Activated CD4-positive, alpha-beta T cell treated with anti-CD3 and anti-CD28 coated beads for 48 hours (primary cell): ENCODE results near the gene TCP11.

ENCODE experiments used
- DNase-seq: peaks from one replicate; pipeline ENCODE4 v3.0.0-alpha.2; 2020

The TCP11 gene

GRCh38 chr6:35141007-35141655 is at the start of gene TCP11:
TSS of gene TCP11 (minus strand) at chr6:35141339. CDS start at chr6:35140870, 469 bp downstream.
- peak; percentile 37 for DNase-seq

GRCh38 chr6:35190306-35190705 is 49.2 kb upstream of the TCP11 start:
- DNase-seq = no peak

GRCh38 chr6:35188886-35189285 is 47.7 kb upstream of the TCP11 start:
- DNase-seq = no peak

GRCh38 chr6:35186571-35186970 is 45.4 kb upstream of the TCP11 start:
- DNase-seq = no peak

- no peak for DNase-seq
Measured at GRCh38 chr6:35185971-35186370, 44.8 kb upstream of the TCP11 start.

- DNase-seq = no peak
Measured at GRCh38 chr6:35185302-35185681, 44.2 kb upstream of the TCP11 start.

GRCh38 chr6:35184580-35185301 is 43.6 kb upstream of the TCP11 start:
- DNase-seq = no peak

GRCh38 chr6:35183935-35184334 is 42.8 kb upstream of the TCP11 start:
- DNase-seq = no peak

- no peak for DNase-seq
Measured at GRCh38 chr6:35183281-35183680, 42.1 kb upstream of the TCP11 start.

GRCh38 chr6:35181933-35182612 is 40.9 kb upstream of the TCP11 start:
- DNase-seq = peak; percentile 12

GRCh38 chr6:35181308-35181932 is 40.3 kb upstream of the TCP11 start:
- DNase-seq = no peak

GRCh38 chr6:35179901-35180535 is 38.9 kb upstream of the TCP11 start:
- DNase-seq = no peak

- no peak for DNase-seq
Measured at GRCh38 chr6:35178932-35179832, 38.0 kb upstream of the TCP11 start.

- no peak for DNase-seq
Measured at GRCh38 chr6:35178012-35178411, 36.9 kb upstream of the TCP11 start.

- no peak for DNase-seq
Measured at GRCh38 chr6:35177596-35177995, 36.5 kb upstream of the TCP11 start.

- DNase-seq = no peak
Measured at GRCh38 chr6:35177157-35177556, 36.0 kb upstream of the TCP11 start.

GRCh38 chr6:35176301-35177024 is 35.3 kb upstream of the TCP11 start:
- no peak for DNase-seq

GRCh38 chr6:35174501-35174900 is 33.4 kb upstream of the TCP11 start:
- no peak for DNase-seq

GRCh38 chr6:35174088-35174434 is 32.9 kb upstream of the TCP11 start:
- no peak for DNase-seq

- no peak for DNase-seq
Measured at GRCh38 chr6:35173427-35174087, 32.4 kb upstream of the TCP11 start.

GRCh38 chr6:35173044-35173426 is 31.9 kb upstream of the TCP11 start:
- no peak for DNase-seq
